ENCODE data around the gene CRYAA. TPM values are rescaled to one million over a fixed set of nuclear protein-coding genes. Genes with fewer than 3 reads are reported as not detected.
"Not testable (repeated sequence)": the region's sequence is repeated elsewhere in the genome, so short reads cannot be mapped to it uniquely, and the experiment has no call there.

CRYAA gene
- total RNA-seq, 4 donors from 2014 or later = not detected

GRCh38 chr21:43169230-43169886, 550 bp downstream of the CRYAA start:
- DNase-seq (ENCODE audit: low spot score in 2 of 2); H3K4me3 ChIP-seq (ENCODE audit: low read depth, poor library complexity, severe bottlenecking); intact Hi-C loops (cut with DNase I; ENCODE audit: low total_unique reads): not testable (repeated sequence)
- 100% methylated on average over 3 of the region's 23 CpGs; no CpG with 5 or more reads in 1 of the 2 donors for WGBS, 2 donors

- intact Hi-C loops (cut with DNase I; ENCODE audit: low total_unique reads); DNase-seq (ENCODE audit: low spot score in 2 of 2); H3K4me3 ChIP-seq (ENCODE audit: low read depth, poor library complexity, severe bottlenecking): not testable (repeated sequence)
- no CpG with 5 or more reads among the region's 10 CpGs for WGBS, 2 donors
Measured at GRCh38 chr21:43169891-43170290, 1.1 kb downstream of the CRYAA start.

- intact Hi-C loops (cut with DNase I; ENCODE audit: low total_unique reads) = not testable (repeated sequence)
- no CpG with 5 or more reads among the region's 29 CpGs for WGBS, 2 donors
Measured at GRCh38 chr21:43172812-43173211, 4.0 kb downstream of the CRYAA start.

GRCh38 chr21:43173438-43173837, 4.6 kb downstream of the CRYAA start:
- peak in 1 of 2 donors; percentile 4 for DNase-seq (ENCODE audit: low spot score in 2 of 2)
- no CpG with 5 or more reads among the region's 18 CpGs for WGBS, 2 donors
- H3K4me3 ChIP-seq (ENCODE audit: low read depth, poor library complexity, severe bottlenecking); intact Hi-C loops (cut with DNase I; ENCODE audit: low total_unique reads): not testable (repeated sequence)

More at GRCh38 chr21:43172812-43173211, 4.0 kb downstream of the CRYAA start:
- not testable (repeated sequence) for DNase-seq (ENCODE audit: low spot score in 2 of 2); H3K4me3 ChIP-seq (ENCODE audit: low read depth, poor library complexity, severe bottlenecking)

- DNase-seq (ENCODE audit: low spot score in 2 of 2) = peak in 1 of 2 donors; percentile 65
- no CpG with 5 or more reads among the region's 12 CpGs for WGBS, 2 donors
- H3K4me3 ChIP-seq (ENCODE audit: low read depth, poor library complexity, severe bottlenecking); intact Hi-C loops (cut with DNase I; ENCODE audit: low total_unique reads): not testable (repeated sequence)
Measured at GRCh38 chr21:43173930-43174329, 5.1 kb downstream of the CRYAA start.

GRCh38 chr21:43174998-43175397, 6.2 kb downstream of the CRYAA start:
- H3K4me3 ChIP-seq (ENCODE audit: low read depth, poor library complexity, severe bottlenecking); intact Hi-C loops (cut with DNase I; ENCODE audit: low total_unique reads); DNase-seq (ENCODE audit: low spot score in 2 of 2): not testable (repeated sequence)
- no CpG with 5 or more reads among the region's 4 CpGs for WGBS, 2 donors

- no CpG with 5 or more reads among the region's 16 CpGs for WGBS, 2 donors
- intact Hi-C loops (cut with DNase I; ENCODE audit: low total_unique reads); DNase-seq (ENCODE audit: low spot score in 2 of 2); H3K4me3 ChIP-seq (ENCODE audit: low read depth, poor library complexity, severe bottlenecking): not testable (repeated sequence)
Measured at GRCh38 chr21:43176621-43177020, 7.8 kb downstream of the CRYAA start.

GRCh38 chr21:43177043-43177906, 8.5 kb downstream of the CRYAA start:
- intact Hi-C loops (cut with DNase I; ENCODE audit: low total_unique reads); H3K4me3 ChIP-seq (ENCODE audit: low read depth, poor library complexity, severe bottlenecking); DNase-seq (ENCODE audit: low spot score in 2 of 2): not testable (repeated sequence)
- no CpG with 5 or more reads among the region's 20 CpGs for WGBS, 2 donors

GRCh38 chr21:43178175-43178826, 9.5 kb downstream of the CRYAA start:
- H3K4me3 ChIP-seq (ENCODE audit: low read depth, poor library complexity, severe bottlenecking); intact Hi-C loops (cut with DNase I; ENCODE audit: low total_unique reads); DNase-seq (ENCODE audit: low spot score in 2 of 2): not testable (repeated sequence)
- WGBS, 2 donors = no CpG with 5 or more reads among the region's 22 CpGs

GRCh38 chr21:43181033-43181432, 12.2 kb downstream of the CRYAA start:
- DNase-seq (ENCODE audit: low spot score in 2 of 2); intact Hi-C loops (cut with DNase I; ENCODE audit: low total_unique reads); H3K4me3 ChIP-seq (ENCODE audit: low read depth, poor library complexity, severe bottlenecking): not testable (repeated sequence)
- WGBS, 2 donors = no CpG with 5 or more reads among the region's 15 CpGs

- intact Hi-C loops (cut with DNase I; ENCODE audit: low total_unique reads); H3K4me3 ChIP-seq (ENCODE audit: low read depth, poor library complexity, severe bottlenecking); DNase-seq (ENCODE audit: low spot score in 2 of 2): not testable (repeated sequence)
- 83% methylated on average over 1 of the region's 7 CpGs; no CpG with 5 or more reads in 1 of the 2 donors for WGBS, 2 donors
Measured at GRCh38 chr21:43187268-43187667, 18.5 kb downstream of the CRYAA start.

Data from lower leg skin (tissue), 4 donors.